Vagina (tissue), 2 donors: ENCODE results near the gene GOLIM4. TPM values are rescaled to one million over a fixed set of nuclear protein-coding genes. Genes with fewer than 3 reads are reported as not detected.

Experiments used
- DNase-seq, 2 donors: peaks; one replicate each; pipeline ENCODE4 v3.0.0-alpha.2; 2017; ENCODE audit errors: extremely low spot score in 2 of 2
- H3K27ac ChIP-seq: fragments of 200-600 bp; sonication (generic); one replicate; pipeline ENCODE4 v1.5.1; 2019
- H3K27me3 ChIP-seq: fragments of 200-600 bp; sonication (generic); one replicate; pipeline ENCODE4 v1.5.1; 2019
- H3K36me3 ChIP-seq, 2 donors: fragments of 200-600 bp; sonication (generic); one replicate each; pipeline ENCODE4 v1.5.1; 2017 to 2019
- H3K4me1 ChIP-seq: fragments of 200-600 bp; sonication (generic); one replicate; pipeline ENCODE4 v1.5.1; 2019
- H3K4me3 ChIP-seq, 2 donors: fragments of 200-600 bp; sonication (generic); 1 replicate in 1 of 2; 2 replicates in 1 of 2; pipeline ENCODE4 v1.5.1; 2016 to 2019
- H3K9me3 ChIP-seq: fragments of 200-600 bp; sonication (generic); one replicate; pipeline ENCODE4 v1.5.1; 2019
- CTCF ChIP-seq, 3 experiments: fragments of 450-650 bp in 2 of 3; fragments of 200-600 bp in 1 of 3; sonication (generic) in 1 of 3; IDR thresholded peaks; one replicate each; pipeline ENCODE4 v1.5.1; 2017 to 2019; ENCODE audit warnings: antibody characterized with exemption in 3 of 3, mild to moderate bottlenecking in 2 of 3, moderate library complexity in 2 of 3
- POLR2A ChIP-seq, 2 donors: fragments of 450-650 bp; IDR thresholded peaks; one replicate each; pipeline ENCODE4 v1.6.1; 2017; ENCODE audit warnings: antibody characterized with exemption in 2 of 2, mild to moderate bottlenecking in 2 of 2, moderate library complexity in 2 of 2
- POLR2AphosphoS5 ChIP-seq, 2 donors: sonication (generic); formaldehyde crosslinking; IDR thresholded peaks; one replicate each; pipeline ENCODE4 v1.9.0; 2017; ENCODE audit warnings: antibody characterized with exemption in 2 of 2, mild to moderate bottlenecking in 2 of 2, low read depth in 1 of 2; ENCODE audit not compliant: insufficient read depth in 1 of 2
- intact Hi-C: fragments of 100-400 bp; cut with DNase I; formaldehyde crosslinking; loops from one replicate; pipeline ENCODE4 v1.15.1; 2023
- total RNA-seq: library from RNA; depleted of rRNA; stranded (reverse); fragments of >200 nt; gene quantifications from one replicate; pipeline ENCODE4 v1.2.3, GENCODE V29; 2016

Gene GOLIM4
- total RNA-seq, 1 donor from 2014 or later = 36.8 TPM

- Histone ChIP-seq H3K27ac (no peak overlapping the region), H3K4me1 (no peaks in the 10 kb centered on the region), H3K27me3 (no peaks in the 10 kb centered on the region), H3K9me3 (no peaks in the 10 kb centered on the region), H3K36me3 (no peaks in the 10 kb centered on the region), H3K4me3 (no peak overlapping the region)
- TF ChIP-seq POLR2AphosphoS5 (IDR thresholded peaks at IDR 0.05; ENCODE audit: insufficient read depth in 1 of 2, low read depth in 1 of 2) = no peak
- no peak for TF ChIP-seq CTCF (IDR thresholded peaks at IDR 0.05)
- intact Hi-C loops = no loop called here
- no peak for DNase-seq
Measured at GRCh38 chr3:168127466-168127865, 31.7 kb upstream of the GOLIM4 start.

GRCh38 chr3:168124791-168125190 lies 29.1 kb upstream of the GOLIM4 start:
- Histone ChIP-seq H3K36me3 (no peaks in the 10 kb centered on the region), H3K4me3 (no peak overlapping the region), H3K4me1 (peaks cover 4% of the 10 kb centered on the region), H3K27me3 (no peaks in the 10 kb centered on the region), H3K27ac (no peak overlapping the region), H3K9me3 (no peaks in the 10 kb centered on the region)
- DNase-seq = no peak
- TF ChIP-seq POLR2AphosphoS5 (IDR thresholded peaks at IDR 0.05; ENCODE audit: insufficient read depth in 1 of 2, low read depth in 1 of 2) (no peak), CTCF (IDR thresholded peaks at IDR 0.05) (no peak), POLR2A (IDR thresholded peaks at IDR 0.05) (no peak)
- intact Hi-C loops = no loop called here

- TF ChIP-seq CTCF (IDR thresholded peaks at IDR 0.05) = no peak
- TF ChIP-seq POLR2A (IDR thresholded peaks at IDR 0.05) = no peak
- TF ChIP-seq POLR2AphosphoS5 (IDR thresholded peaks at IDR 0.05; ENCODE audit: insufficient read depth in 1 of 2, low read depth in 1 of 2) = no peak
- Histone ChIP-seq H3K27me3 (no peaks in the 10 kb centered on the region), H3K27ac (no peak overlapping the region), H3K4me3 (no peak overlapping the region), H3K9me3 (no peaks in the 10 kb centered on the region), H3K4me1 (peaks cover 4% of the 10 kb centered on the region), H3K36me3 (no peaks in the 10 kb centered on the region)
- intact Hi-C loops = no loop called here
- no peak for DNase-seq
Measured at GRCh38 chr3:168124291-168124690, 28.6 kb upstream of the GOLIM4 start.

GRCh38 chr3:168123201-168124176 lies 27.8 kb upstream of the GOLIM4 start:
- DNase-seq = no peak
- Histone ChIP-seq H3K9me3 (no peaks in the 10 kb centered on the region), H3K27me3 (no peaks in the 10 kb centered on the region), H3K36me3 (no peaks in the 10 kb centered on the region), H3K27ac (no peak overlapping the region), H3K4me3 (no peak overlapping the region), H3K4me1 (peaks cover 4% of the 10 kb centered on the region)
- intact Hi-C loops = no loop called here
- TF ChIP-seq CTCF (IDR thresholded peaks at IDR 0.05) (no peak), POLR2AphosphoS5 (IDR thresholded peaks at IDR 0.05; ENCODE audit: insufficient read depth in 1 of 2, low read depth in 1 of 2) (peak in 1 of 2 donors; percentile 15), POLR2A (IDR thresholded peaks at IDR 0.05) (no peak)
